EH (cell line): ENCODE data around the gene GPR89B.
"Not testable (repeated sequence)": the region's sequence is repeated elsewhere in the genome, so short reads cannot be mapped to it uniquely, and the experiment has no call there.

Source experiments
- DNase-seq: peaks from one replicate; pipeline ENCODE4 v3.0.0-alpha.2; 2015; ENCODE audit warnings: low read depth

Gene GPR89B

DNA sequence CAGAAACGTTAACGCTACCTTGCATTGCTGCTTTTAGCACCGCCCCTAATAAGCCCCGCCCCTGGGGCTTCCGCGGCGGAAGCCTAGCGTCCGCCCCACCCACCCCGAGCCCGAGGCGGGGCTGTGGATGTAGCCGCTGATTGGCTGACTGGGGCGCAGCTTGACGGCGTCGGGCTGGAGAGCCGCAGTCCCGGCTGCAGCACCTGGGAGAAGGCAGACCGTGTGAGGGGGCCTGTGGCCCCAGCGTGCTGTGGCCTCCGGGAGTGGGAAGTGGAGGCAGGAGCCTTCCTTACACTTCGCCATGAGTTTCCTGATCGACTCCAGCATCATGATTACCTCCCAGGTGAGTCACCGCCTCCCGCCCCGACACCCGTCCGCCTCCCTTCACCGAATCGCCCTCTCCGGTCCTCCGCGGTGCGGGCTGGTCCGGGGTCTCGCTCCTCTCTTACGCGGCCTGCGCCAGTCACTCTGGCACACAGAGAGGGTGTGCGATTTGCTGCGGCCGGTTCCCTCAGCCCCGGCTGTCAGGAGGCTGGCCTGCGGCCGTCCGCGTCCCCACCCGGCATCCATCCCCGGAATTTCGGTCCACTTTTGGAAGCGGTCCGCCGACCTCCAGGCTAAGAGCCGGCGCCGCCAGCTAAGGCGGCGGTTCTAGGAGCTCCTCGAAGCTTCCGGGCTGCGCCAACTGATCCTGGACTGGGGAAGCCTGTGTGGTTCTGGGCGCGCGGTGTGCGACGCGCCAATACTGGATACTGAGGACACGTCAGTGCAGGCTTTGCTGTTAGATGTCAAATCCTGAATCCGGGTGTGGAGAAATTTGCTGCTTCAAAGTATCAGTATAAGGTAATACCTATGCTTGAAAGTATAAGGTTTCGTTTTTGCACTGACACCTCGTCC lies at the start of gene GPR89B:
GPR89B (plus strand) TSS at position 185 of the 897 bp plus-strand sequence; CDS start at position 302, 117 bp downstream.
- peak; percentile 89 for DNase-seq

DNA sequence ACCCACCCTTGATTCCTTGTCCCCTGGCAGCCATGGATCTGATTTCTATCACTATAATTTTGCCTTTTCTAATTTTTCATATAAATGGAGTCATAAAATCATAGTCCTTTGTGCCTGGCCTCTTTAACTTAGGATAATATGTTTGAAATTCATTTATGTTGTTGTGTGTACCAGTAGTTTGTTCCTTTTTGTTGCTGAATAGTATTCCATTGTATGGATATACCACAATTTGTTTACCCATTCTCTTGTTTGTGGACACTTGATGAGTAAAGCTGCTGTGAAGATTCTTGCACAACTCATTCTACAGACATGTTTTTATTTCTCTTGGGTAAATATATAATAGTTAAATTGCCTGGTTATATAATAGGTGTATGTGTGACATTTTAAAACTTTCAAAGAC lies 48.3 kb upstream of the GPR89B start:
- no peak for DNase-seq

DNA sequence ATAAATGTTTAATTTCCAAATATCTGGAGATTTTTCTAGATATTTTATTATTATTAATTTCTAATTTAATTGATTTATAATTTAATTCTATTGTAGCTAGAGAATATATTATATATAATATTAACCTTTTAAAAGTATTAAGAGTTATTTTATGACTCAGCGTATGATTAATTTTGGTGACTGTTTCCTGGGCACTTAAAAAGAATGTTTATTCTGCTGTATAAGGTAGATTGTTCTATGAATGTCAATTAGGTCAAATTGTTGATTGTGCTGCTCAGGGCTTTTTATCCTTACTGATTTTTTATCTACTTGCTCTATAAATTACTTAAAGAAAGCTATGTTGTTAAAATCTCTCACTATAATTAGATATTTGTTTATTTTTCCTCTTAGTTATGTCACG lies 45.7 kb upstream of the GPR89B start:
- no peak for DNase-seq

DNA sequence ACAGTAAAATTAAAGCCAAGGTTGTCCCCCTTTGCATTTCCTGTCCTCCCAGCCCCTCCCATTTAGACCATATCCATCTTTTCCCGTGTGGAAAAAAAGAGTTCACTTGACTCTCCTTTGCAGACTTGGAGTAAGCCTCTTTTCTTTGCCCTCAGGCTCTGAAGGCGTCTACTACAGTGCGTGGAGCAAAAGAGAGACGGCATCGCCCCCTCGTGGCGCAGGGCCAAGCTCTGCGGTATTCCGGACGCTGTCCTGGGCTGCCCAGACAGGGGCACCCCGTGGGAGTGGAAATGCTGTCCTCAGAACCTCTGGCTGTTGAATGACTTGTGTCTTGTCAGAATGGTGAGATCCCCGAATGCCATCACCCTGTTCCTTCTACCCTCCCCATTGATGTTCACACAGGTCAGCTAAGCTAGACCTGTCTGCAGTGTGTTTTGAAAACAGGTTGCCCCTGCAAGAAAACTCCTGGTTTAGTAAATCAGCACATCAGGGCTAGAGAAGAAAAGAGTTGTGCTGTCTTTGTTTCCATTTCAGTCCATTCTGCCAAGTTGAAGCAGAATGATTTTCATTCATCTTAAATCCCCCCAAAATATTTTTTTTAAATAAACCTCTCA lies 37.9 kb upstream of the GPR89B start:
- DNase-seq: peak; percentile 64

DNA sequence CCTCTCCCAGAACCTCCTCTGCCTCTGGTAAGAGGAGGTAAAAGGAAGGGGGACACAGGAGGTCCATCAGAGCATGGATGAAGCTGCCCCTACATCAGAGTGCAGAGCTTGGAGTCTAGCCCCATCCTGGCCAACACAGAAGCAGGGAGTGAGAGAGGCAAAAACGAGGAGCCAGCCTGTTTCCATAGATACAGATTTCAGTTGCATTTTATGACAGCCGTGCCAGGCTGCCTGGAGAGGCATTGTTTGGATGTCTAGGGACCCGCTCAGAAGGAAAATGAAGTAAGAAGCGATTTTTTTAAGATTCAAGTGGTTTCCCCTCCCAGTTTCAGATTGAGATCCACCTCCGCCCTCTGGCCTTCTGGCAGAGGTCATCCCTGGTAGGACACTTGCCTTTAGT lies 37.1 kb upstream of the GPR89B start:
- no peak for DNase-seq

DNA sequence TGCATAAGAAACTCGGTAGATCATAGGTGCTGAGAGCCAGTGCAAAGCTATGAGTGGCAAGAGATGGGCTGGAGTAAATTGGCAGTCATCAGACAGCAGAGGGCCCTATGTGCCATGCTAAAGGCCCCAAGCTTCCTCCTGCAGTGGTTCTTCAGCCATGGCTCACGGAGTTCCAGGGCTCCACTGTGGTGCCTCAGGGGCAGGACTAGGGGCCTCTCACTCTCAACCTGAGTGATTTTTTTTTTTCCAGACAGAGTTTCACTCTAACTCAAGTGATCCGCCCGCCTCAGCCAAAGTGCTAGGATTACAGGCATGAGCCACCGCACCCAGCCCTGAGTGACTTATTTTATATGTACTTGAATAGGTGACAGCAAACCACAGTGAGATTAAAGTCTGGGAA lies 36.0 kb upstream of the GPR89B start:
- peak; percentile 35 for DNase-seq

DNA sequence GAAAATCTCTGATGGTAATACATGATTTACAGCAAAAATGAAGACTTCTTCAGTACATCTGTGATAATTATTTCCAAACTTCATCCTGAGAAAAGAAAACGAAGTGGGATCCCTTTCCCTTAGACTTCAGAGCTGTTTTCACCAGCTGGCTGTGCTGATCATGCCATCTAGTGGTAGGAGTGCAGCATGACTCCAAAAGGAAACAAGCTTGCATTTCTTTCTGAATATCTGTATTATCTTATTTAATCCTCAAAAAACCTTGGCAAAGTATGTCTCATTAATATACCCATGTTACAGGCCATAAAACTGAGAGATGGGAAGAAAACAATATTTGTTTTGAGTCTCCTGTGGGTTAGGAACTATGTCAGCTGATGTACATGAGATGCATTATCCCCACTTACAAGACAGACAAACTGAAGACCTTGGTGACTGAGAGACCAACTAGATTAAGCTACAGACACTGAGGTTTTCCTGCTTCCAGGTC lies 35.4 kb upstream of the GPR89B start:
- peak; percentile 61 for DNase-seq

DNA sequence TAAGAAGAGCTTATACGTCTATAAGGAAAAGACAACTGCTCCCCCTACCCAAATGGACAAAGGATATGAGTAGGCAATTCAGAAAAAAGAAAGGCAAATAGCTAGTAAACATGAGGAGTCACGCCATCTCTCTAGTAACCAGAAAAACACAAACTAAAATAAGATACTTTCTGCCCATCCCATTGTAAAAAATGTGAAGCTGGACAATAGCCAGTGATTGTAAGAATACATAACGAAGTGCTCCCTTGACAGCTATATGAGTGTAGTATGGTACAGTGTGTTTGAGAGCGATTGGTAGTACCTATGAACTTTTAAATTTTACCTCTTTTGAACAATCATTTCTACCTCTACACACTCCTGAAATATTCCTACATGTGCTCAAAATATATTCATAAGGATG lies 33.1 kb upstream of the GPR89B start:
- peak; percentile 29 for DNase-seq

DNA sequence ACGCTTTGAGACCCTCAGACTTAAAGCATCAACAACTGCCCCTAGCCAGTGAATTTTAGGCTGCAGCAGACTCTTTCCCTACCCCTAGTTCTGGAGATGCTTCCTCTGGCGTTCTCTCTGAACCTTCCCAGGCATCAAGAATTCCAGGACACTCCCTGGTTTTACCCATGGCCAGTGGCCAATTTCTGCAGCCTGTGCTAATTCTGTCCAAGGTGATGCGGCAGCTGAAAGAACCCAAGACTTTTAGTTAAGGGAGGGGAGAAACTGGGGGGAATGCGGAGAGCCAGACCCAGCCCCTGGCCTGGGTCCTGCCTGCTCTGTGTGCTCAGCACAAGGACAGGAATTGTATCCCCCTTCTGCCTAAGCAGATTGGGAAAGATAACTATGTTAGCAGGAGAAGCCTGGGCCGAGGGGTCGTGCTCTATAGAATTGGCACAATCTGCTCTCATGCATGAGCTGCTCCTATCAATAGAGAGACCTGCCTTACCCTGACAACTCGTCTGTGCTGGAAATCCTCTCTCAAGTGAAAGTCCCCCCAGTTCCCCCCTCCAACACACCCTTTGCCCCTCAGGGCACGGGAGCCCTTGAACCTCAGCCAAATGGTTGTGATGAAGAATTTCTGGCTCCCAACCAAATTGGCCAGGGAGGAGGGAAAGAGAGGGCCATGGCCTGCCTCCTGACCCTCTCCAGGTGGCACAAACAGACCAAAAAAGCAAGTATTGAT lies 31.0 kb upstream of the GPR89B start:
- peak; percentile 12 for DNase-seq

DNA sequence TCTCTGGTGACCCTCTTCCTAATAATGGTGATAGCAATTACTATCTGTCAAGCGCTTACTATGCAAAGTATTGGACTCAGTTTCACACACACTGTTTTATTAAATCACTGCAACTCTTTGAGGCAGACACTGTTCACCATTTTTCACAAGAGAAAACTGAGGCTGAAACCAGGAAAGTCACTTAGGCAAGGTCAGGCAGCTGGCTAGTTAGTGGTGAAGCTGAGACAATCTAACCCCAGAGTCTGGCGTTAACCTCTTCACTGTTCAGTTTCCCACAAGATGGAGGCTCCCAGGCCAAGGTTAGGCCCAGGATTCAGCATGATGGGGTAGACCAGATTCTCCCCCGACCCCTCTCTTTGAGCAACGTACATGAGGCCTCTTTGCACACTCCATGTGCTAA lies 30.4 kb upstream of the GPR89B start:
- no peak for DNase-seq

DNA sequence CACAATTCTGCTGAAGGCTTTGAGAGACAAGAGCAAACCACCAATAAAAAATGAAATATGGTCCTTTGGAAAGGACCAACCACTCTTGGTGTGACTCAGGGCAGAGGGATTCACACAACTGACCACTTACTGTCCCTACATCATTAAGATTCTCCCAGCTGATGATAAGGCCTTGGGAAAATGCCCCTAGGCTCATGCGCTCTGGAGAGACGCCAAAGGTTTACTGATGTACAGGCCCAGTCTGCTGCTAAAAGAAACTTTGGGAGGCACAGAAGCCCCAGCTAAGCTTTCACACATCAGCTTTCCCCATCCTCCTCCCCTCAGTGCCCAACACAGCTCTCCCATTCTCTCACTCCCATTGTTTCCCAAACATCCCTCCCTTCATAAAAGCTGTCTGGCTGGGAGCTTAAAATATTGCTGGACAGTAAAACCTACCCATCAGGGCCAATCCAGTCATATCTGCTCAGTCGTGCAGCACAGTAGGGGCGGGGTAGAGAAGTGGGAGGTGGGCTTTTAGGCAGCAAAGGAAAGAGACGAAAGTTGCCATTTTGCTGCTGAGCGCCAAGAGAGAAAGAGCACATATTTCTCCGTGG lies 25.9 kb upstream of the GPR89B start, which contains the start of gene GJA8:
GJA8 (plus strand) TSS at position 543 of the 593 bp plus-strand sequence. CDS start 5,161 bp downstream, outside the sequence.
- peak; percentile 70 for DNase-seq

DNA sequence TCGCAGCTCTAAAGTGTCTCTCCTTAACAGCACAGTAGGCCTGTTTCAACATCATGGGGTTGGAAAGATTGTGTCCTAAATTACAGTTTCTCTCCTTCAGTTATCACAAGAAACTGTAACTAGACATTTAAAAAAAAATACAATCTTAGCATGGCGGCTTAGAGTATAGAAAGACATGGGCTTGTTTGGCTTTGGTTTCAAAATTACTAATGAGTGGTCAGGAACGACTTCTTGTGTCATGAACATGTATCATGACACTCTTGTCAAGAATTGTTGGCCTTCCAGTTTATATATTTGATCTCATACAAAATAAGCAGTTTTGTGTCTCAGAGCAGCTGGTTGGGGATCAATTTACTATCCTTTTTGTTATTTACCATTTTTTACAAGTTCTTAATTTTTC lies 23.5 kb upstream of the GPR89B start:
- DNase-seq: no peak

DNA sequence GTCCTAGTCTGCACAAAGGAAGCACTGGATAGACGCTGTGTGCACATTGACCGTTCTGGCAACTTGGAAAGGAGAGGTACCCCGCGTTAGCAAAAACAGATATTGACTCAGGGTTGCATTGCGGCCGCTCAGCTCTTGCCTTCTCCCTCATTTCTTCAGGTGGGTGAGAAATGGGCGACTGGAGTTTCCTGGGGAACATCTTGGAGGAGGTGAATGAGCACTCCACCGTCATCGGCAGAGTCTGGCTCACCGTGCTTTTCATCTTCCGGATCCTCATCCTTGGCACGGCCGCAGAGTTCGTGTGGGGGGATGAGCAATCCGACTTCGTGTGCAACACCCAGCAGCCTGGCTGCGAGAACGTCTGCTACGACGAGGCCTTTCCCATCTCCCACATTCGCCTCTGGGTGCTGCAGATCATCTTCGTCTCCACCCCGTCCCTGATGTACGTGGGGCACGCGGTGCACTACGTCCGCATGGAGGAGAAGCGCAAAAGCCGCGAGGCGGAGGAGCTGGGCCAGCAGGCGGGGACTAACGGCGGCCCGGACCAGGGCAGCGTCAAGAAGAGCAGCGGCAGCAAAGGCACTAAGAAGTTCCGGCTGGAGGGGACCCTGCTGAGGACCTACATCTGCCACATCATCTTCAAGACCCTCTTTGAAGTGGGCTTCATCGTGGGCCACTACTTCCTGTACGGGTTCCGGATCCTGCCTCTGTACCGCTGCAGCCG lies 20.3 kb upstream of the GPR89B start:
- no peak for DNase-seq

DNA sequence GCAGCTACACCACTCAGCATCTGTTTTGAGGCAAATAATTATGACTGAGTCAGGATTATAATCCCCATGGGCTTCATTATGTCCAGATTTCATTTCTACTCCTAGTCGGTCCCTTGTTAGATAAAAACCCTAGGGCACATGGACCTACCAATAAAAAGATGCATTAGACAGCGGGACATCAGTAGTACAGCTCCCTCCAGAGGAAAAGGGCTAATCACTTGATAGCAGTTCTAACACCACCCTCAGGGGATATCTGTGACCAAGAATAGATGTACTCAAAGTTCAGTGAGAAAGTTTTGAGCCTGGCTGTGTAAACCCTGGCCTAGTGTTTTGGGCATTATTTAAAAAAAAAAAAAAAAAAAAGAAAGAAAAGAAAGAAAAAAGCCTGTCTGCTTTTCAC lies 15.7 kb upstream of the GPR89B start:
- DNase-seq: no peak

DNA sequence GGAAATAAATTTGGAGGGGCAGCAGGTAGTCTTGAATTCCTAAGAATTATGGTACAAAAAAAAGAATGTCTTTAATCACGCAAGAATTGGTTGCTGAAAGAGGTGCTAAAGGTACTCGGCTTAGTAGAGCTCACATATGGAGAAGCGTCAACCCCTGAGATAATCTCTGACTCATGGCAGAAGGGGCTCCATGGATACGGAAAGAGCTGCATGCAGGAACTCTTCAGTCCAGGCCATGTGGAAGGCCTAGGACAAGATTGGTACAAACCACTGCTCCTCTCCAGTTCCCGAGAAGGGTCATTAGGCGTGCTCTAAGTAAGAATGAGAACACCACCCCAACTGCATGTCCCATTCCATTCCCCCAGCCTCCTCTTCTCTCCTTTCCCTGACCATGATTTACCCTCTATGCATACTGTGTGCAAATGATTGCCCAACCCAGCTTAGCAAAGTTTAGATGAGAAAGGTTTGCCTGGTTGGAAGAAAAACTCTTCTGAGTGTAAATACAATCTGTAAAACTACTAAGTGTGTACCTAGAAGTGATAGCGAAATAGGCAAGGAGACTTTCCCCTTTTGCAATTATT lies 14.8 kb upstream of the GPR89B start:
- no peak for DNase-seq

DNA sequence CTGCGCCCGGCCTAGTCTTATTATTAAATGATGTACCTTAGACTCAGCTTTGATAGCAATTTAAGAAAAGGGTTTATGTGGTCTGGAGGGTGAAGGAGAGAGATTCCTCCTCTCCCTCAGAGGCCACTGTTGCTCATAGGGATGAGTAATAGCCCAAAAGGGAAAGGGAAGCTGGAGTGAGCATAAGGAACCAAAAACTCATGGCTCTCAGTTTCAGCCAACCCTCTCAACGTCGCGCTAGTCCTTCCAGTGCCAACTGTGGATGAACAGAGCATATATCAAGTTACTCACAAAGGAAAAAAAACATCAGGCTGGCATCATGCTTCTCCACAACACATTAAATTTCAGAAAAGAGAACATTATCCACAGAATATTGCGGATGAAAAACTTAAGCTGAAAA lies 8.3 kb upstream of the GPR89B start:
- no peak for DNase-seq

DNA sequence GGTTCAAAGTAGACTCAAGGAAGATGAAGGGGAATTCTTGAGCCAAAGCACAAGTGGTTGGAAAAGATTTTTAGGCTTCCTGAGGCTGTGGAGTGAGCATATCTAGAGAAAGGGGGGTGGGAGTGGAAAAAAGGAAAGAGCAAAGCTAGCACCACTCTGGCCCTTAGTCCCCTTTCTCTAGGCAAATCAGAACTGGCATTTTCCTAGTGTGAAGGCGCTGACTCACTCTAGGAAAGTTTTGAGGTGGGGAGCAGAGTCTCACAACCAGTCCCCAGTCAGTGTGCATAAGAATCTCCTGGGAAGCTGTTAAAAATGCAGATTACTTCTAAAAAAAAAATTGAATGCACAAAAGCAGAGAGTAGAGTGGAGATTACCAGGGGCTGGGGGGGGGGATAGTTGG lies 3.4 kb upstream of the GPR89B start:
- no peak for DNase-seq

DNA sequence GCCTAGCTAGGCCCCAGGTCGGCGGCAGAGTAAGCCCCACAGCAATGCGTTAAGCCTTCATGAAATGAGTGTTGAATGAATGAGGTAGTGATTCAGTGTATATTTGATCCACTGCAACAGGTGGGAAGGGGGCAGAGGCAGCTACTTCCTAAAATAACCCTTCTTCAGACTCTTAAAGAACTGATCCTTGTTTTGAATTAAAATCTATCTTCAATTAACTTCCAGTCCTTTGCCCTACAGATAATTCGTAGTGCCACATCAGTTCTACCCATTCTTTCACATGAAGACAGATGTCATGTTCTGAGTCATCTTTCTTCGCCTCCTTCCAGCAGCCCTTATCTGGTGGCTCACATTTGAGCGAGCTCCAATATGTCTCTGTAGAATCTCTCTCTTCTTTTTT lies 1.0 kb upstream of the GPR89B start:
- not testable (repeated sequence) for DNase-seq

DNA sequence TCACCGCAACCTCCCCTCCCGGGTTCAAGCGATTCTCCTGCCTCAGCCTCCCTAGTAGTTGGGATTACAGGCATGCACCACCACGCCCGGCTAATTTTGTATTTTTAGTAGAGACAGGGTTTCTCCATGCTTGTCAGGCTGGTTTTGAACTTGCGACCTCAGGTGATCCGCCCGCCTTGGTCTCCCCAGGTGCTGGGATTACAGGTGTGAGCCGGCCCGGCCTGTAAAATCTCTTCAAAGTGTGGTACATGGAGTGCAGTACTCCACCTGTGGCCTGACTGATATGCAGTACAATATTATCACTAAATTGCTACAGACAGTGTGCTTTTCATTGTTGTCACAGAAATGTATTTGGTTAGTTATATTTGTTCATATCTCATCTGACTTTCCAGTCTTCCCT lies 531 bp upstream of the GPR89B start:
- not testable (repeated sequence) for DNase-seq

DNA sequence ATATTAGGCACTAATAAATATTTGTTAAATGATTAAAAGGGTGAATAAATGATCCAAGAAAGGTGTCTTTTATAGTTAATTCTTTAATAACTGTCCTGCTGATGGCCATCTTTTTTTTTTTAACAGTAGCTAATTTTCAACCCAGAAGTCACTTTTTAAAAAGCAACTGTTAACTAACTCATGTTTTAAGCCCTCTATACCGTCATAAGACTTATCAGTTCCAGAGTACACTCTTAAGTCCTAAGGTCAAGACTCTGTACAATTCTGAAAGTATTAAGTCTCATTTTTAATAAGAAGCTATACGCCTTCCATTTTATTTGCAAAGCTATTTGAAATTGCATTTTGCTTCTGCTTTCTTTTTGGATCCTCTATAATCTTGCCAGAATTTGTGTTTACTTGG lies 2.9 kb downstream of the GPR89B start:
- DNase-seq: not testable (repeated sequence)

DNA sequence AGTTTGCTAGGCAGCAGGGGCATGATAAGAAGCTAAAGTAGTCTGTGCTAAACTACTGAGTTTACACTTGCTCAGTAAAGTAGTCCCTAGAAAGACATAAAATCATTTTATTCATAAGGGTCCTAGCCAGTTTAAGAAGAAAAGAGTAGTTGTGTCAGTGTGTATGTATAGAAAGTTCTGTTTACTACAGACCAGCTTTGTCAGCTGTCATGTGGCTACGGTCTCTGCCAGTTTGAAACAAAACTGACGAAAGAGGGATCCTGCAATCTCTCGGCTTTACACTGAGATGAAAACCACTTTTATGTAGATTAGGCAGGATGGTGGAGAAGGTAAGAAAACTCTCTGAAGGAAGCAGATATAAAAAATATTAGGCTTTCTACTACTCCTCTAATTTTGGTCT lies 7.1 kb downstream of the GPR89B start:
- not testable (repeated sequence) for DNase-seq
